CD8-positive, alpha-beta memory T cell (primary cell): ENCODE measurements around the gene PIK3AP1. TPM values are rescaled to one million over a fixed set of nuclear protein-coding genes. Genes with fewer than 3 reads are reported as not detected.

ENCODE experiments used
- CTCF ChIA-PET: fragments of 350-600 bp; sonication (Branson Sonifier 250); formaldehyde crosslinking; loops from one replicate; lab custom pipeline; 2021; ENCODE audit warnings: antibody characterized with exemption; lab: Charles Lee
- POLR2A ChIA-PET: fragments of 350-600 bp; sonication (Branson Sonifier 250); formaldehyde crosslinking; loops from one replicate; lab custom pipeline; 2021; ENCODE audit warnings: antibody characterized with exemption; lab: Charles Lee
- DNase-seq, 5 donors: peaks; one replicate each; pipeline versions ENCODE4 v3.0.0 to v3.0.0-alpha.2; 2020 to 2022; ENCODE audit warnings: mixed read lengths in 1 of 5
- H3K27ac ChIP-seq: one replicate; pipeline ENCODE4 v1.7.0; 2013; ENCODE audit warnings: low read depth, mild to moderate bottlenecking, low read length, moderate library complexity
- H3K27me3 ChIP-seq: 2 replicates; pipeline ENCODE4 v1.7.0; 2013; ENCODE audit warnings: low read length, mild to moderate bottlenecking; ENCODE audit not compliant: insufficient read depth, poor library complexity, severe bottlenecking
- H3K36me3 ChIP-seq: 2 replicates; pipeline ENCODE4 v1.7.0; 2013; ENCODE audit warnings: mild to moderate bottlenecking, low read length, moderate library complexity; ENCODE audit not compliant: insufficient read depth
- H3K4me1 ChIP-seq: 2 replicates; pipeline ENCODE4 v1.7.0; 2013; ENCODE audit warnings: mild to moderate bottlenecking, low read length, moderate library complexity; ENCODE audit not compliant: insufficient read depth
- H3K4me3 ChIP-seq: 2 replicates; pipeline ENCODE4 v1.7.0; 2013; ENCODE audit warnings: mild to moderate bottlenecking, low read length
- H3K9me3 ChIP-seq: 2 replicates; pipeline ENCODE4 v1.7.0; 2013; ENCODE audit warnings: mild to moderate bottlenecking, low read length
- H3K27ac Mint-ChIP-seq, 8 donors: one replicate each; pipeline ENCODE4 v1.8.0; 2020 to 2021; ENCODE audit warnings: mixed read lengths in 8 of 8, mild to moderate bottlenecking in 6 of 8, inconsistent platforms in 3 of 8, moderate library complexity in 3 of 8
- H3K27me3 Mint-ChIP-seq, 2 donors: one replicate each; pipeline ENCODE4 v1.8.0; 2020 to 2021; ENCODE audit warnings: mixed read lengths in 2 of 2, mild to moderate bottlenecking in 1 of 2, moderate library complexity in 1 of 2
- H3K36me3 Mint-ChIP-seq, 3 donors: one replicate each; pipeline ENCODE4 v1.8.0; 2020 to 2021; ENCODE audit warnings: mixed read lengths in 3 of 3, inconsistent platforms in 1 of 3, mild to moderate bottlenecking in 1 of 3
- H3K4me1 Mint-ChIP-seq, 3 donors: one replicate each; pipeline ENCODE4 v1.8.0; 2020 to 2021; ENCODE audit warnings: mixed read lengths in 3 of 3, inconsistent platforms in 1 of 3, mild to moderate bottlenecking in 1 of 3
- H3K4me3 Mint-ChIP-seq, 7 donors: one replicate each; pipeline ENCODE4 v1.8.0; 2020 to 2021; ENCODE audit warnings: mixed read lengths in 7 of 7, mild to moderate bottlenecking in 6 of 7, moderate library complexity in 4 of 7, inconsistent platforms in 2 of 7
- H3K9me3 Mint-ChIP-seq, 5 donors: one replicate each; pipeline ENCODE4 v1.8.0; 2020 to 2022; ENCODE audit warnings: mixed read lengths in 5 of 5, mild to moderate bottlenecking in 3 of 5, moderate library complexity in 2 of 5, inconsistent platforms in 1 of 5
- polyA plus RNA-seq: library from polyadenylated mRNA; unstranded; fragments of 300-500 nt; fragmentation: Illumina TruSeq; gene quantifications from one replicate; pipeline ENCODE4 v1.2.3, GENCODE V29; 2021
- total RNA-seq, 2 experiments: library from RNA; stranded (reverse); gene quantifications; one replicate each; pipeline ENCODE4 v1.2.3, GENCODE V29; 2021

PIK3AP1 gene
- total and polyA plus RNA-seq, 3 experiments from 2014 or later, result 5.7 to 37.0 (median 6.7) TPM

DNA sequence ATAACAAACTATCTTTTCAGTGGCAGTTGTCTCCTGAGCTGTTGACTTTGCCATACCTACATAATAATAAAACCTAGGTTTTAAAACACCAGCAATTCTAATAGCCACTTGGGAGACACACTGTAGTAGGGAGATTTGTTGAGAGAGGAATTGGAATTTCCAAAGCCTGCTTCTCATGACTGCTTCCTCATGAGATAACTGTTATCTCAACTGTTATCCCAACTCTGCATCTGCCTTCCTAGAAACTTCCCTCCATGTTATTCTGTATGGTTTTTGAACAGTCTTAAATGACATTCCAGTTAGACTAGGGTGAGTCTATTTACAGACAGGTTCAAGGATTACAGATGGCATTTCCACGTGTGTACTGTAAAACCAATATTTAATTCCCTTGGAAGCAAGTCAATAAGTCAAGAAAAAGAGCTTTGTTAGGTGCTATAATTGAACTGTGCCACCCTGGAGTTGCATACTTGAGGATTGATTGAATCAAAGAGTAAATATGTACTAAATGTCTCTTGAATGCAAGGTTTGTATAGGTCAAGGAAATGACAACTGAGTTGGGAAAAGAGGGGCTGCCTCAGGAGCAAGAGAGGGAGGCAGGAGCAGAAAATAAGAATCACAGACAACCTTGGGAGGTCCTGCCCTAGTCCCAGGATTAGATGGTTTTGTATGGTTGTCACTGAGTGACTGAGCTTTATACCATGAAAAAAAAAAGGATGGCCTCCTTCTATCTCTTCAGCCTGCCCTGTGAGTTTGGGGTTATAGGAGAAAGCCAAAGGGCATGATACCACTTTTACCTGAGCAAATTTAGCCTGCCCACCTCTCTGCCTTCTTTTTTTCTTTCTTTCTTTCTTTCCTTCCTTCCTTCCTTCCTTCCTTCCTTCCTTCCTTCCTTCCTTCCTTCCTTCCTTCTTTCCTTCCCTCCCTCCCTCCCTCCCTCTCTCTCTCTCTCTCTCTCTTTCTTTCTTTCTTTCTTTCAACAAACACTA is 123.6 kb downstream of the PIK3AP1 start:
- Histone ChIP-seq H3K36me3 (no peaks in the 10 kb centered on the region), H3K27me3 (no peaks in the 10 kb centered on the region)
- H3K9me3 Mint-ChIP-seq, result no peaks in the 10 kb centered on the region

DNA sequence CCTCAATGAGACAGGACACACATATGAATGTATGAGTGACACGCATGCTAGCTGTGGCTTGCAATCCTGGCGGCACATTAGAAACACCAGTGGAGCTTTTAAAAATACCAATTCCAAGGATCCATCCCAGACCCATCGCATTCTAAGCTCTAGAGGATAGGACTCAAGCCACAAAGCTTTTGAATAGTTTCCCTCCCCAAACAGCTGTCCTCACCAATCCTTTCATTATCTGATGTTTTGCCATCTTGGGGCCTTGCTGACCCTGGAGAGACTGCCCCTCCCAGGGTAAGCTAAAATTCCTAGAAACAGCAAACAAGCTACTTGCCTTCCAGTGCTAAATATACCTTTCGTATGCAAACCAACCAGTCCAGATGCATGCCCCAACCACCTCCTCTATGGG is 124.6 kb downstream of the PIK3AP1 start:
- Mint-ChIP-seq H3K9me3 (no peaks in the 10 kb centered on the region), H3K4me3 (no peak overlapping the region), H3K27ac (peak overlapping the region in 2 of 8 donors; percentile 51 to 76), H3K36me3 (peaks cover 5 to 11% (median 10%) of the 10 kb centered on the region in 3 donors), H3K27me3 (no peaks in the 10 kb centered on the region), H3K4me1 (peaks cover 5 to 8% (median 6%) of the 10 kb centered on the region in 3 donors)
- ChIA-PET CTCF (interaction anchor here (1.0 kb wide), 1 partner anchor 8 kb away, joined by 3 read pairs; no protein-coding TSS in a partner anchor), POLR2A (no interaction called here)
- no peak overlapping the region for H3K27ac ChIP-seq
- H3K36me3 ChIP-seq, result no peaks in the 10 kb centered on the region
- no peak for DNase-seq
- H3K4me1 ChIP-seq, result no peaks in the 10 kb centered on the region
- H3K4me3 ChIP-seq, result no peak overlapping the region
- no peaks in the 10 kb centered on the region for H3K27me3 ChIP-seq
- no peaks in the 10 kb centered on the region for H3K9me3 ChIP-seq

More for the DNA sequence above, 123.6 kb downstream of the PIK3AP1 start:
- Mint-ChIP-seq H3K27me3 (no peaks in the 10 kb centered on the region), H3K27ac (peak overlapping the region in 1 of 8 donors; percentile 76), H3K4me1 (peaks cover 3 to 5% (median 4%) of the 10 kb centered on the region in 3 donors), H3K4me3 (no peak overlapping the region), H3K36me3 (peaks cover 5 to 11% (median 10%) of the 10 kb centered on the region in 3 donors)
- no peak for DNase-seq
- H3K9me3 ChIP-seq, result no peaks in the 10 kb centered on the region
- POLR2A ChIA-PET, result no interaction called here
- H3K4me1 ChIP-seq, result no peaks in the 10 kb centered on the region
- CTCF ChIA-PET, result interaction anchor here (1.0 kb wide), 1 partner anchor 9 kb away, joined by 3 read pairs; no protein-coding TSS in a partner anchor
- no peak overlapping the region for H3K27ac ChIP-seq
- no peak overlapping the region for H3K4me3 ChIP-seq

DNA sequence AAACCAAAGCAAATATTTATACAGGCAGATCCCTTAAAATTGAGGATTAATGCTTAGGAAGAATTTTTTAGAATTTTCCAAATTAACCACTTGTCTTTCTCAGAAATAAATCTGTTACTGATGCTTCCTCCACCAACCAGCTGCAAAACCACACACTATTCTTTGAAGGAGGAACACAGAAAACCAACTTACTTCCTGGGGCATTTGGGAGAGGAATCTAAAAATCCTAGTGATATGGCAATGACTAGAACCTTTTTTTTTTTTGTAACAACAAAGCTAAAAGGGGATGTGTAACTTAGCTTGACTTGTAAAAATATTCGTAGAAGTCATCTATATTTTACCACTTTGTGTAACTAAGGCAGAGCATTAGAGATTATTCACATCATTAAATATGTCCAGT is 128.4 kb downstream of the PIK3AP1 start:
- H3K4me1 ChIP-seq, result peaks cover 21% of the 10 kb centered on the region
- DNase-seq, result no peak
- Mint-ChIP-seq H3K9me3 (no peaks in the 10 kb centered on the region), H3K4me1 (peaks cover 6 to 11% (median 10%) of the 10 kb centered on the region in 3 donors), H3K27me3 (no peaks in the 10 kb centered on the region), H3K36me3 (peaks cover 5 to 15% (median 10%) of the 10 kb centered on the region in 3 donors), H3K27ac (peak overlapping the region in 1 of 8 donors; percentile 48), H3K4me3 (no peak overlapping the region)
- H3K9me3 ChIP-seq, result no peaks in the 10 kb centered on the region
- H3K4me3 ChIP-seq, result no peak overlapping the region
- H3K36me3 ChIP-seq, result no peaks in the 10 kb centered on the region
- H3K27me3 ChIP-seq, result no peaks in the 10 kb centered on the region
- ChIA-PET POLR2A (interaction anchor here (0.6 kb wide), 1 partner anchor 241 kb away, joined by 3 read pairs; no protein-coding TSS in a partner anchor), CTCF (interaction anchor here (0.6 to 1.0 kb wide), 2 partner anchors 13 to 49 kb away, joined by 3 read pairs; no protein-coding TSS in a partner anchor)
- no peak overlapping the region for H3K27ac ChIP-seq

- Histone ChIP-seq H3K9me3 (no peaks in the 10 kb centered on the region), H3K4me3 (no peak overlapping the region), H3K27ac (no peak overlapping the region), H3K27me3 (no peaks in the 10 kb centered on the region), H3K36me3 (no peaks in the 10 kb centered on the region), H3K4me1 (peaks cover 37% of the 10 kb centered on the region)
- no peak for DNase-seq
- H3K9me3 Mint-ChIP-seq, result no peaks in the 10 kb centered on the region
- H3K27me3 Mint-ChIP-seq, result no peaks in the 10 kb centered on the region
- CTCF ChIA-PET, result no interaction called here
- H3K4me3 Mint-ChIP-seq, result no peak overlapping the region
- H3K36me3 Mint-ChIP-seq, result peaks cover 0 to 17% (median 0%) of the 10 kb centered on the region in 3 donors
- H3K4me1 Mint-ChIP-seq, result peaks cover 28 to 31% (median 30%) of the 10 kb centered on the region in 3 donors
- H3K27ac Mint-ChIP-seq, result no peak overlapping the region
- POLR2A ChIA-PET, result no interaction called here
Observed at GRCh38 chr10:96588616-96589419, 131.5 kb downstream of the PIK3AP1 start.

GRCh38 chr10:96588060-96588554 is 132.2 kb downstream of the PIK3AP1 start:
- ChIA-PET CTCF (interaction anchor here (0.7 to 1.3 kb wide), 2 partner anchors 8 to 52 kb away, joined by 3 to 5 read pairs; no protein-coding TSS in a partner anchor), POLR2A (no interaction called here)
- no peaks in the 10 kb centered on the region for H3K9me3 ChIP-seq
- no peak for DNase-seq
- Mint-ChIP-seq H3K9me3 (no peaks in the 10 kb centered on the region), H3K36me3 (peaks cover 0 to 19% (median 0%) of the 10 kb centered on the region in 3 donors), H3K27me3 (no peaks in the 10 kb centered on the region), H3K27ac (no peak overlapping the region), H3K4me1 (peaks cover 35 to 39% (median 37%) of the 10 kb centered on the region in 3 donors), H3K4me3 (no peak overlapping the region)
- peaks cover 44% of the 10 kb centered on the region for H3K4me1 ChIP-seq
- peak overlapping the region; percentile 79 for H3K4me3 ChIP-seq
- peak overlapping the region; percentile 98 for H3K27ac ChIP-seq
- H3K36me3 ChIP-seq, result no peaks in the 10 kb centered on the region
- H3K27me3 ChIP-seq, result no peaks in the 10 kb centered on the region

DNA sequence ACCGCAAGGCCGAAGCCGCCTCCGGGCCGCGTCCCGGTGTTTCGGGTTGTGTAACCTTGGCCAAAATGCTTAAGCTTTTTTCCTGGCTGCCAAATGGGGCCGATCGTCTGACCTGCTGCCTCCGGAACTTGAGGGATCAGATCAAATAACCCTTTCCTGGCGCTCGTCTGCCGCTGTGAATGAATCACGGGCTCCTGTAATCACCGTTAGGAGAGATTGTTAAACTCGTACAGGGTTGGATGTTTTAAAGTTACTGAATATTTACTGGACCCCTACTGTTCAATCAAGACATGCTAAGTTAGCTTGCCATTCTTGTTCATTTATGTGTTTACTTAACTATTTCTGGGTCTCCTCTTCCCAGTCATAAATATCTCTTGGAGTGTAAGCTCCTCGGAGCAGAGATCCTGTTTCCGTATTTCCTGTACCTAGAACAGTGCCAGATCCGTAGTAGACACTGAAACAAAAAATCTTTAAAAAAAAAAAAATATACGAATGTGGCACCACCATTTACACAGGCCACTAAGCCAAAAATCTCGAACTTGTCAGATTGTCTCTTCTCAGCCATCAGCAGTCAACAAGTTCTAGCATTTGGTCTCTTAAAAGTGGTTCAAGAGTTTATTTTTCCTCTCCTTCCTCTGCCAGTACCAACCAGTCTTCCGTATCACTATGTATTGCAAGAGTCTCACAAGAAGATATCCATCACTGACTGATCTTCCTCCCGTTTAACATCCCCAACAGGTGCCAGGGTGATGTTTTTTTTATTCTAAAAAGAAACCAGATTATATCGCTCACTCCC is 132.9 kb downstream of the PIK3AP1 start:
- Mint-ChIP-seq H3K36me3 (peaks cover 0 to 19% (median 0%) of the 10 kb centered on the region in 3 donors), H3K27me3 (no peaks in the 10 kb centered on the region), H3K4me1 (peaks cover 40 to 45% (median 44%) of the 10 kb centered on the region in 3 donors), H3K4me3 (no peak overlapping the region), H3K9me3 (no peaks in the 10 kb centered on the region), H3K27ac (no peak overlapping the region)
- Histone ChIP-seq H3K36me3 (no peaks in the 10 kb centered on the region), H3K4me1 (peaks cover 51% of the 10 kb centered on the region), H3K9me3 (no peaks in the 10 kb centered on the region), H3K27me3 (no peaks in the 10 kb centered on the region), H3K27ac (peak overlapping the region; percentile 98), H3K4me3 (peak overlapping the region; percentile 79)
- peak in 1 of 5 donors; percentile 37 for DNase-seq
- ChIA-PET POLR2A (no interaction called here), CTCF (interaction anchor here (0.7 to 1.3 kb wide), 3 partner anchors 9 to 53 kb away, joined by 3 to 5 read pairs (median 3); no protein-coding TSS in a partner anchor)
